Activated effector memory CD4-positive, alpha-beta T cell treated with anti-CD3 and anti-CD28 coated beads, Interleukin-2, amount 50 U/mL, for 16 hours (primary cell): ENCODE results near the gene R3HDM2.
A peak's percentile ranks its signal among the peaks of the same experiment; 100 is the strongest.

Experiments used
- DNase-seq: peaks from one replicate; pipeline ENCODE4 v3.0.0-alpha.2; 2020

The R3HDM2 gene

GRCh38 chr12:57261428-57261865, 169.4 kb downstream of the R3HDM2 start:
- no peak for DNase-seq

- no peak for DNase-seq
These were observed 170.5 kb downstream of the R3HDM2 start for GRCh38 chr12:57260366-57260765.

GRCh38 chr12:57258977-57259970, 171.6 kb downstream of the R3HDM2 start:
- DNase-seq, result no peak

GRCh38 chr12:57255916-57256315, 174.9 kb downstream of the R3HDM2 start:
- peak; percentile 24 for DNase-seq

- no peak for DNase-seq
These were observed 176.2 kb downstream of the R3HDM2 start for GRCh38 chr12:57254506-57255280.

GRCh38 chr12:57250956-57251355, 179.9 kb downstream of the R3HDM2 start, which contains the start of gene STAC3:
STAC3 (minus strand) TSS chr12:57251187; CDS start chr12:57249636, 1,551 bp downstream.
- DNase-seq, result no peak

GRCh38 chr12:57250541-57250940, 180.3 kb downstream of the R3HDM2 start:
- DNase-seq, result no peak

GRCh38 chr12:57248934-57249742, 181.7 kb downstream of the R3HDM2 start:
- DNase-seq, result peak; percentile 41

GRCh38 chr12:57247041-57247440, 183.8 kb downstream of the R3HDM2 start:
- DNase-seq, result no peak

- DNase-seq, result peak; percentile 56
These were observed 186.5 kb downstream of the R3HDM2 start for GRCh38 chr12:57244312-57244696.

GRCh38 chr12:57243521-57244311, 187.1 kb downstream of the R3HDM2 start:
- peak; percentile 92 for DNase-seq

- DNase-seq, result peak; percentile 88
These were observed 188.0 kb downstream of the R3HDM2 start for GRCh38 chr12:57242691-57243454.

- peak; percentile 69 for DNase-seq
These were observed 188.5 kb downstream of the R3HDM2 start for GRCh38 chr12:57242329-57242690.

GRCh38 chr12:57241402-57242310, 189.2 kb downstream of the R3HDM2 start:
- DNase-seq, result no peak

- DNase-seq, result peak; percentile 66
These were observed 189.9 kb downstream of the R3HDM2 start for GRCh38 chr12:57240926-57241401.

- peak; percentile 91 for DNase-seq
These were observed 190.5 kb downstream of the R3HDM2 start for GRCh38 chr12:57240066-57240921.

GRCh38 chr12:57239587-57240065, 191.2 kb downstream of the R3HDM2 start:
- no peak for DNase-seq

- DNase-seq, result peak; percentile 96
These were observed 191.8 kb downstream of the R3HDM2 start for GRCh38 chr12:57238854-57239554.
